Activated B cell treated with CpG ODN at 0.5 μM for 24 hours (primary cell): ENCODE results near the gene GYPB. TPM values are rescaled to one million over a fixed set of nuclear protein-coding genes. Genes with fewer than 3 reads are reported as not detected.
"Not testable (repeated sequence)": the region's sequence is repeated elsewhere in the genome, so short reads cannot be mapped to it uniquely, and the experiment has no call there.

Source experiments
- ATAC-seq: fragments of 200-7000 bp; cut with Tn5 transposase; one replicate; pipeline ENCODE4 v1.10.0; 2021; ENCODE audit warnings: low read depth, mild to moderate bottlenecking, moderate library complexity
- CTCF ChIA-PET: fragments of 350-600 bp; sonication (Branson Sonifier 250); formaldehyde crosslinking; loops from one replicate; lab custom pipeline; 2021; ENCODE audit warnings: antibody characterized with exemption; lab: Charles Lee
- POLR2A ChIA-PET: fragments of 350-600 bp; sonication (Branson Sonifier 250); formaldehyde crosslinking; loops from one replicate; lab custom pipeline; 2021; ENCODE audit warnings: antibody characterized with exemption; lab: Charles Lee
- DNase-seq: peaks from one replicate; pipeline ENCODE4 v3.0.0; 2022
- H3K27ac Mint-ChIP-seq: one replicate; pipeline ENCODE4 v1.8.0; 2020; ENCODE audit warnings: mixed read lengths
- H3K27me3 Mint-ChIP-seq: one replicate; pipeline ENCODE4 v1.8.0; 2021; ENCODE audit warnings: mixed read lengths
- H3K36me3 Mint-ChIP-seq: one replicate; pipeline ENCODE4 v1.8.0; 2021; ENCODE audit warnings: low read depth, mixed read lengths
- H3K4me1 Mint-ChIP-seq: one replicate; pipeline ENCODE4 v1.8.0; 2021; ENCODE audit warnings: mixed read lengths
- H3K4me3 Mint-ChIP-seq: one replicate; pipeline ENCODE4 v1.8.0; 2020; ENCODE audit warnings: mild to moderate bottlenecking, mixed read lengths
- H3K9me3 Mint-ChIP-seq: one replicate; pipeline ENCODE4 v1.8.0; 2020; ENCODE audit warnings: mixed read lengths
- intact Hi-C: fragments of 100-400 bp; cut with micrococcal nuclease; formaldehyde crosslinking; loops from one replicate; pipeline ENCODE4 v1.15.1; 2024
- total RNA-seq: library from RNA; stranded (reverse); gene quantifications from 2 replicates; pipeline ENCODE4 v1.2.3, GENCODE V29; 2022
- TF ChIP-seq, protein P1 (sequence below): fragments of 200-600 bp; IDR thresholded peaks from one replicate; pipeline ENCODE4 v1.8.0; 2022; ENCODE audit warnings: antibody characterized with exemption, mild to moderate bottlenecking

Gene GYPB
- not detected in 2 replicates for total RNA-seq

DNA sequence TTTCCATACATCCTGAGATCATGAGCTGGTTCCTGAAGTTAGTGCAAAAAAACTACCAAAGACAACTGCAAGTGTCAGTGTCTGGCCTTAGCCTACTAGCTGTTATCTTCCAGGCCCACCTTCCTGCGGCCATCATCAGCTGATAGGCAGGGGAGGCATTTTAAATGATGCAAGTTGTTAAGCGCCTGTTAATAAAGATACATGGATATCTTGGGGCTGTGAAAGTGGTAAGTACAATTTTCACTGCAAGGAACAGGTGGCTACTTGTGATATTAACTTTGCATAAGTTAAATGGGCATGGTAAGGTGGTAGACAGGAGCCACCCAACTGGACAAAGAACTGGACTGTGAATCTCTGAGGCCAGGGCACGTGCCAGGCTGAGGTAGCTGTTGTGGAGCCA is at the start of gene GYPB:
Gene GYPB (minus strand): TSS at position 104 of the 400 bp plus-strand sequence. CDS start 93 bp downstream, at position 11.
- DNase-seq, H3K4me1 Mint-ChIP-seq, H3K27ac Mint-ChIP-seq, H3K27me3 Mint-ChIP-seq, H3K9me3 Mint-ChIP-seq, H3K4me3 Mint-ChIP-seq, CTCF ChIA-PET, ATAC-seq, intact Hi-C loops, POLR2A ChIA-PET, H3K36me3 Mint-ChIP-seq: not testable (repeated sequence)

DNA sequence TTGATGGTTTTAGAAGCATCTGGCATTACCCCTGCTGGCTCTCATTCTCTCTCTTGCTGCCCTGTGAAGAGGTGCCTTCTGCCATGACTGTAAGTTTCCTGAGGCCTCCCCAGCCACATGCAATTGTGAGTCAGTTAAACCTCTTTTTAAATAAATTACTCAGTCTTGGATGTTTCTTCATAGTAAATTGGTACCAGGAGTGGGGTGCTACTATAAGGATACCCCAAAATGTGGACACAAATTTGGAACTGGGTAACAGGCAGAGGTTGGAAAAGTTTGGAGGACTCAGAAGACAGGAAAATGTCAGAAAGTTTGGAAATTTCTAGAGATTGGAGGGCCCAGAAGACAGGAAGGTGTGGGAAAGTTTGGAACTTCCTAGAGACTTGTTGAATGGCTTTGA is 42.4 kb upstream of the GYPB start:
- H3K36me3 Mint-ChIP-seq, DNase-seq, intact Hi-C loops, ATAC-seq, H3K4me1 Mint-ChIP-seq, H3K4me3 Mint-ChIP-seq, H3K27ac Mint-ChIP-seq, H3K27me3 Mint-ChIP-seq, CTCF ChIA-PET, POLR2A ChIA-PET, H3K9me3 Mint-ChIP-seq: not testable (repeated sequence)

GRCh38 chr4:144060234-144060859 is 41.2 kb upstream of the GYPB start:
- H3K4me1 Mint-ChIP-seq, ATAC-seq, H3K9me3 Mint-ChIP-seq, intact Hi-C loops, H3K4me3 Mint-ChIP-seq, H3K36me3 Mint-ChIP-seq, POLR2A ChIA-PET, H3K27ac Mint-ChIP-seq, DNase-seq, H3K27me3 Mint-ChIP-seq, CTCF ChIA-PET: not testable (repeated sequence)

DNA sequence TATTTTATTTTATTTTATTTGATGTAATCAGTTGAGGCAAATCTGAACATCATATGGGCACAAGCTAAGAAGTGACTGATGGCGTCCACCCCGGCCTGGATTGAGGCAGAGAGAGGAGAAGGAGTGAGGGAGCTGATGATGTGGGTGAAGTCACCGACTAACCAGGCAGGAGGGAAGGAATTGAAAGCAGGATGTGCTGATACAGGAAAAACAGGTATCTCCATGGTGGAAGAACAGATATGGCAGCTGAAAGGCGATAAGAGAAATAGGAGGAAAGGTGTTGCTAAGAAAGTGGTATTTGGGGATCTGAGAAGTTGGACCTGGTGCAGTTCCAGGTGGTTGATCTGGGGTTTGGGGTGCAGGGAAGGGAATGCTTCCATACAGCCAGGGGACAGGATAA is 37.6 kb upstream of the GYPB start:
- Mint-ChIP-seq H3K36me3 (peaks cover 2% of the 10 kb centered on the region), H3K9me3 (peaks cover 4% of the 10 kb centered on the region), H3K27ac (no peak overlapping the region), H3K4me3 (no peak overlapping the region), H3K4me1 (no peaks in the 10 kb centered on the region), H3K27me3 (peaks cover 3% of the 10 kb centered on the region)
- ChIA-PET CTCF (no interaction called here), POLR2A (no interaction called here)
- intact Hi-C loops = no loop called here
- ATAC-seq (no peak), DNase-seq (no peak)
- TF ChIP-seq, protein P1, sequence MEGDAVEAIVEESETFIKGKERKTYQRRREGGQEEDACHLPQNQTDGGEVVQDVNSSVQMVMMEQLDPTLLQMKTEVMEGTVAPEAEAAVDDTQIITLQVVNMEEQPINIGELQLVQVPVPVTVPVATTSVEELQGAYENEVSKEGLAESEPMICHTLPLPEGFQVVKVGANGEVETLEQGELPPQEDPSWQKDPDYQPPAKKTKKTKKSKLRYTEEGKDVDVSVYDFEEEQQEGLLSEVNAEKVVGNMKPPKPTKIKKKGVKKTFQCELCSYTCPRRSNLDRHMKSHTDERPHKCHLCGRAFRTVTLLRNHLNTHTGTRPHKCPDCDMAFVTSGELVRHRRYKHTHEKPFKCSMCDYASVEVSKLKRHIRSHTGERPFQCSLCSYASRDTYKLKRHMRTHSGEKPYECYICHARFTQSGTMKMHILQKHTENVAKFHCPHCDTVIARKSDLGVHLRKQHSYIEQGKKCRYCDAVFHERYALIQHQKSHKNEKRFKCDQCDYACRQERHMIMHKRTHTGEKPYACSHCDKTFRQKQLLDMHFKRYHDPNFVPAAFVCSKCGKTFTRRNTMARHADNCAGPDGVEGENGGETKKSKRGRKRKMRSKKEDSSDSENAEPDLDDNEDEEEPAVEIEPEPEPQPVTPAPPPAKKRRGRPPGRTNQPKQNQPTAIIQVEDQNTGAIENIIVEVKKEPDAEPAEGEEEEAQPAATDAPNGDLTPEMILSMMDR = no peak

- POLR2A ChIA-PET, H3K9me3 Mint-ChIP-seq, H3K36me3 Mint-ChIP-seq, DNase-seq, H3K4me3 Mint-ChIP-seq, H3K4me1 Mint-ChIP-seq, H3K27ac Mint-ChIP-seq, H3K27me3 Mint-ChIP-seq, CTCF ChIA-PET, ATAC-seq, intact Hi-C loops: not testable (repeated sequence)
These were observed 36.2 kb upstream of the GYPB start for GRCh38 chr4:144055336-144055735.

DNA sequence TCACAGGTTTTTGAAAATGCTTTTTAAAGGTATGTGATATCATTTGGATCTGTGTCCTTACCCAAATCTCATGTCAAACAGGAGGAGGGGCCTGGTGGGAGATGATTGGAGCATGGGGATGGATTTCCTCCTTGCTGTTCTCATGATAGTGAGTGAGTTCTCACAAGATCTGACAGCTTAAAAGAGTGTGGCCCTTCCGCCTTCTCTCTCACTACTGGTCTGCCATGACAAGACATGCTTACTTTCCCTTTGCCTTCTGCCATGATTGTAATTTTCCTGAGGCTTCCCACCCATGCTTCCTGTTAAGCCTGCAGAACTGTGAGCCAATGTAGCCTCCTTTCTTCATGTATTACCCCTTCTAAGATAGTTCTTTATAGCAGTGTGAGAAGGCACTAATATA is 32.3 kb upstream of the GYPB start:
- DNase-seq, H3K4me1 Mint-ChIP-seq, POLR2A ChIA-PET, ATAC-seq, H3K27ac Mint-ChIP-seq, intact Hi-C loops, CTCF ChIA-PET, H3K36me3 Mint-ChIP-seq, H3K27me3 Mint-ChIP-seq, H3K4me3 Mint-ChIP-seq, H3K9me3 Mint-ChIP-seq: not testable (repeated sequence)

DNA sequence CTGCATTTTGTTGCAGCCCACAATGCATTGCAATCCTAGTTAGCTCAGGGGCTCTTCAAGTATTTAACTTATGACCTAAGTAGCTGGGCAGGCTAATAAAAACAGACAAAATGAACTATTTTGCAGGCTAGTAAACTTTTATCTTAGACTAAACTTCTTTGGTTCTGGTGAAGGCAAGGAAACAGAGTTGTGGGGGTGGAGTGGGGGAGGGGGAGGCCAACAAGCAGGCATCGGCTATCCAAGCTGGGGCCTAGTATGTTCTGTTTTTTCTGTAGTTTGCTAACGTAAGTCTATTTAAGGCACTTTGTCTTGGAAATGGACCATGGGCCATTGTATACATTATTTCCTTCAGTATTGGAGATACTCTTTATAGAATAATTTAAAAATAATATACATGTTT is 31.5 kb upstream of the GYPB start:
- ATAC-seq, intact Hi-C loops, H3K4me3 Mint-ChIP-seq, H3K27ac Mint-ChIP-seq, H3K9me3 Mint-ChIP-seq, H3K27me3 Mint-ChIP-seq, H3K4me1 Mint-ChIP-seq, CTCF ChIA-PET, DNase-seq, H3K36me3 Mint-ChIP-seq, POLR2A ChIA-PET: not testable (repeated sequence)

DNA sequence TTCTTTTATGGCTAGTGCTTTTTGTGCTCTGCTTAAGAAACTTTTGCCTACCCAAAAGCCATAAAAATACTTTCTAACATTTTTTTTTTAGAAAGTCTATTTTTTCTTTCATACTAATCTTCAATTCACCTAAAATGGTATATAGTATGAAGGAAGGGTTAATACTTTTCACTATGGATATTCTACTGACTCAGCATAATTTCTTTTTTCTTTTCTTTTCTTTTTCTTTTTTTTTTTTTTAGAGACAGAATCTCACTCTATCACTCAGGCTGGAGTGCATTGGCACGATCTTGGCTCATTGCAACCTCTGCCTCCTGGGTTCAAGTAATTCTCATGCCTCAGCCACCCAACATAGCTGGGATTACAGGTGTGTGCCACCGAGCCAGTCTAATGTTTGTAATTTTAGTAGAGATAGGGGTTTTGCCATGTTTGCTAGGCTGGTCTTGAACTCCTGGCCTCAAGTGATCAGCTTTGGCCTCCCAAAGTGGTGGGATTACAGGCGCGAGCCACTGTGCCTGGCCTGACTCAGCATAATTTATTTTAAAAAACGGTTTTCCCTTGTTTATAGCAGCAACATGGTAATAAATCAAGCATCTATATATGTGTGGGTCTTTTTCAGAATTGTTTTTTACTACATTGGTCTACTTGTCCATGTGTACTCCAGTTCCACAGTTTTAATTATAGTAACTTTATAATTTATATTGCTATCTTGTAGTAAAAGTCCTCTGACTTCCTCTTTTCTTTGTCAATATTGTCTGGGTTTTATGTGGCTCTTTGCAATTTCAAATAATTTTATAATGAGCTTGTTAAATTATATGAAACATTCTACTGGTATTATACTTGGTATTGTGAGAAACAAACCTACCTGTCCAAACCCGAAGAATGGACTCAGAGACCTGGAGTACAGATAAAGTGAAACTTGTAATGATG is 30.6 kb upstream of the GYPB start:
- CTCF ChIA-PET, H3K27me3 Mint-ChIP-seq, H3K9me3 Mint-ChIP-seq: not testable (repeated sequence)

DNA sequence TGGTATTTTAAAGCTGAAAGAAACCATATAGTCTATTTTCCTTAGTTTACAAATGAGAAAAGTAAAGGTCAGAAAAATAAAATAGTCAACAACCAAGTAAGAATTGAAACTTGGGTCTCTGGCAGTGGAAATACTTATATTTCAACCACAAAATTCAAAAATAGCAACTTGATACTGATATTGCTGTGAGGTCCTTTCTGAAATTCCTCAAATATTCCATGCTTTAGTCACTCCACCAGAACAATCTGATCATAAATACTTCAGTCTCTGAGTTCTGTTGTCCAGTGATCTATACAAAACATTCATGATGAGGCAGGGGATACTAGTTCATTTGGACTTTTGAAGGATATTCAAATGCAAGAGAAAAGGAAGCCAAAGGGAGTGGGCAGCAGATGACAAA is 25.8 kb upstream of the GYPB start:
- intact Hi-C loops, H3K9me3 Mint-ChIP-seq, POLR2A ChIA-PET, H3K36me3 Mint-ChIP-seq, H3K27ac Mint-ChIP-seq, ATAC-seq, CTCF ChIA-PET, H3K4me1 Mint-ChIP-seq, H3K4me3 Mint-ChIP-seq, H3K27me3 Mint-ChIP-seq, DNase-seq: not testable (repeated sequence)

More for the DNA sequence above, 30.6 kb upstream of the GYPB start:
- intact Hi-C loops, H3K36me3 Mint-ChIP-seq, DNase-seq, H3K4me1 Mint-ChIP-seq, ATAC-seq, H3K27ac Mint-ChIP-seq, H3K4me3 Mint-ChIP-seq, POLR2A ChIA-PET: not testable (repeated sequence)

- H3K4me3 Mint-ChIP-seq, POLR2A ChIA-PET, H3K36me3 Mint-ChIP-seq, H3K9me3 Mint-ChIP-seq, DNase-seq, H3K27me3 Mint-ChIP-seq, H3K27ac Mint-ChIP-seq, ATAC-seq, intact Hi-C loops, CTCF ChIA-PET, H3K4me1 Mint-ChIP-seq: not testable (repeated sequence)
These were observed 13.4 kb upstream of the GYPB start for GRCh38 chr4:144032580-144032979.

DNA sequence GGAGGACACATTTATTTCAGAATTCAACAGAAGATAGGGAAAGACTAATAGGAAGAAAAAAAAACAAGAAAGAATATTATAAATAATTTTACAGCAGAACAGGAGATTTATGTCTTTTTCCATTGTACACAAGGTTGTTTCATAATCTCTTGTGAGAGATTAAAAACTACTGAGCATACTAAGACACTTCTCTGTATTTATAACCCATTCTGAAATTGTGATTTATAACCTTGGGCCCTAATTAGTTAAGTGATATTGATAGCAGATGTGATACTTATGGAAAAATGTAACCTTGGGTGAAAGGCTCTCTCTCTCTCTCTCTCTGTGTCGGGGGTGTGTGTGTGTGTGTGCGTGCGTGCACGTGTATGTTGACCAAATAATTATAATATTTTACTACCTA is 12.7 kb upstream of the GYPB start:
- POLR2A ChIA-PET, intact Hi-C loops, ATAC-seq, DNase-seq, H3K36me3 Mint-ChIP-seq, H3K27ac Mint-ChIP-seq, CTCF ChIA-PET, H3K4me1 Mint-ChIP-seq, H3K9me3 Mint-ChIP-seq, H3K27me3 Mint-ChIP-seq, H3K4me3 Mint-ChIP-seq: not testable (repeated sequence)
